Hepatocyte (in vitro differentiated cells): ENCODE measurements around the gene GPHN.

Source experiments
- EZH2 ChIP-seq: fragments of 200-600 bp; sonication (generic); IDR thresholded peaks from 2 replicates; pipeline ENCODE4 v1.6.1; 2016; ENCODE audit warnings: antibody characterized with exemption, mild to moderate bottlenecking, borderline replicate concordance
- TF ChIP-seq, protein P1 (sequence below): fragments of 200-600 bp; sonication (generic); IDR thresholded peaks from 2 replicates; pipeline ENCODE4 v1.5.1; 2016; ENCODE audit warnings: antibody characterized with exemption, mild to moderate bottlenecking; ENCODE audit not compliant: poor library complexity

DNA sequence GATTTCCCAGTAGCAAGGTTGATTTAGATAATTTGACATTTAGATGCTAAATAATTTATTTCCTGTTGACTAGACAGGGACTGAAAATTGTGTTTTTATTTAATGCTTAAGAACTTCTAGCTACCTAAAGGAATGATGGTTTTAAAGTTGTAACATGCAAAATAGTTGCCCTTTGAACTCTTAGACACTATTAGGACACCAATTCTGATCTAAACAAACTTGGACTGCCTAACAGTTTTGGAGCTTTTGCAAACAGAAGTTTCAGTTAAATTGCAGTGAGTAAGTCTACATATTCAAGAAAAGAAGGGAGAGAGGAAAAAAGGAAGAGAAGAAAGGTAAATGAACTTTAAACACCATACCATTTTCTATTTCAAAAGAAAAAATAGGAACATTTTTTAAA is 492.0 kb downstream of the GPHN start:
- TF ChIP-seq, protein P1, sequence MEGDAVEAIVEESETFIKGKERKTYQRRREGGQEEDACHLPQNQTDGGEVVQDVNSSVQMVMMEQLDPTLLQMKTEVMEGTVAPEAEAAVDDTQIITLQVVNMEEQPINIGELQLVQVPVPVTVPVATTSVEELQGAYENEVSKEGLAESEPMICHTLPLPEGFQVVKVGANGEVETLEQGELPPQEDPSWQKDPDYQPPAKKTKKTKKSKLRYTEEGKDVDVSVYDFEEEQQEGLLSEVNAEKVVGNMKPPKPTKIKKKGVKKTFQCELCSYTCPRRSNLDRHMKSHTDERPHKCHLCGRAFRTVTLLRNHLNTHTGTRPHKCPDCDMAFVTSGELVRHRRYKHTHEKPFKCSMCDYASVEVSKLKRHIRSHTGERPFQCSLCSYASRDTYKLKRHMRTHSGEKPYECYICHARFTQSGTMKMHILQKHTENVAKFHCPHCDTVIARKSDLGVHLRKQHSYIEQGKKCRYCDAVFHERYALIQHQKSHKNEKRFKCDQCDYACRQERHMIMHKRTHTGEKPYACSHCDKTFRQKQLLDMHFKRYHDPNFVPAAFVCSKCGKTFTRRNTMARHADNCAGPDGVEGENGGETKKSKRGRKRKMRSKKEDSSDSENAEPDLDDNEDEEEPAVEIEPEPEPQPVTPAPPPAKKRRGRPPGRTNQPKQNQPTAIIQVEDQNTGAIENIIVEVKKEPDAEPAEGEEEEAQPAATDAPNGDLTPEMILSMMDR, result no peak
- no peak for TF ChIP-seq EZH2
